ENCODE measurements around the gene AP5B1. TPM values are rescaled to one million over a fixed set of nuclear protein-coding genes. Genes with fewer than 3 reads are reported as not detected.

The AP5B1 gene
- total RNA-seq, 1 experiment from 2014 or later: 19.5 TPM

- RAD21 ChIA-PET (ENCODE audit: low non-redundant PET in 1 of 2, low total read pairs in 2 of 2, uncharacterized antibody in 2 of 2, unreplicated experiment in 2 of 2): interaction anchor here in 1 of 2 experiments (1.1 kb wide), 1 partner anchor 41 kb away, joined by 3 read pairs; no protein-coding TSS in a partner anchor
- no peak for ATAC-seq
- no peak overlapping the region for H3K4me2 ChIP-seq (ENCODE audit: low read length)
- H3K27me3 ChIP-seq (ENCODE audit: insufficient read depth, low read length): no peaks in the 10 kb centered on the region
- no peak overlapping the region for H3K9ac ChIP-seq (ENCODE audit: low read length)
- H3K4me1 ChIP-seq (ENCODE audit: control insufficient read depth in 1 of 2, insufficient read depth in 2 of 2, low read length in 2 of 2): peaks cover 7 to 18% of the 10 kb centered on the region in 2 experiments; a peak in 3 of 4 replicates
- H3K9me3 ChIP-seq (ENCODE audit: control insufficient read depth in 1 of 2, insufficient read depth in 1 of 2, low read depth in 1 of 2, low read length in 2 of 2): no peaks in the 10 kb centered on the region
- peaks cover 8% of the 10 kb centered on the region; the same call in 1 of the 2 replicates for H4K20me1 ChIP-seq (ENCODE audit: insufficient read depth)
- H3K79me2 ChIP-seq (ENCODE audit: insufficient read depth, low read length): peaks cover 42% of the 10 kb centered on the region
- H2AFZ ChIP-seq (ENCODE audit: low read depth, low read length, poor library complexity, severe bottlenecking): no peak overlapping the region
- intact Hi-C loops (cut with micrococcal nuclease): no loop called here
- POLR2A ChIA-PET: no interaction called here
- no peak overlapping the region for H3K4me3 ChIP-seq (replicated peaks in 1 of 2; ENCODE audit: low read depth in 1 of 2, low read length in 2 of 2)
- H3K27ac ChIP-seq (ENCODE audit: low read depth, low read length): no peak overlapping the region
- BruUV-seq (replicated peaks): no TSS peak
- no peak for DNase-seq (ENCODE audit: low read depth, low spot score)
- no peaks in the 10 kb centered on the region for H3K9me2 ChIP-seq (ENCODE audit: insufficient read depth)
- peaks cover 14 to 30% of the 10 kb centered on the region in 2 experiments; a peak in 3 of 4 replicates for H3K36me3 ChIP-seq (ENCODE audit: control insufficient read depth in 1 of 2, insufficient read depth in 2 of 2, low read length in 2 of 2)
- TF ChIP-seq ZFX (IDR thresholded peaks at IDR 0.05): no peak
- TF ChIP-seq CEBPB (IDR thresholded peaks at IDR 0.05; ENCODE audit: low read depth): no peak
- TF ChIP-seq POLR2A (IDR thresholded peaks at IDR 0.05; ENCODE audit: borderline replicate concordance, extremely low read depth, insufficient read depth, insufficient read length): no peak
- no peak for TF ChIP-seq SRF (IDR thresholded peaks at IDR 0.05; ENCODE audit: low read depth)
- no peak for TF ChIP-seq ELF1 (IDR thresholded peaks at IDR 0.05; ENCODE audit: borderline replicate concordance, low read depth)
- TF ChIP-seq SIN3A (IDR thresholded peaks at IDR 0.05; ENCODE audit: low read depth): no peak
- no peak for TF ChIP-seq EZH2phosphoT487 (IDR thresholded peaks at IDR 0.05; ENCODE audit: borderline replicate concordance)
- no peak for TF ChIP-seq CBX3 (IDR thresholded peaks at IDR 0.05; ENCODE audit: low read depth)
- no peak for TF ChIP-seq JUND (IDR thresholded peaks at IDR 0.05)
- TF ChIP-seq TCF7L2 (IDR thresholded peaks at IDR 0.05; ENCODE audit: borderline replicate concordance, extremely low read depth, insufficient read depth, insufficient read length): no peak
- no peak for TF ChIP-seq RAD21 (IDR thresholded peaks at IDR 0.05; ENCODE audit: low read depth)
- no peak for TF ChIP-seq EZH2 (IDR thresholded peaks at IDR 0.05)
- TF ChIP-seq YY1 (IDR thresholded peaks at IDR 0.05; ENCODE audit: extremely low read depth, insufficient replicate concordance, low read depth, low read length): no peak
- no peak for TF ChIP-seq POLR2AphosphoS5 (IDR thresholded peaks at IDR 0.05; ENCODE audit: low read depth, low read length)
- TF ChIP-seq REST (IDR thresholded peaks at IDR 0.05; ENCODE audit: low read depth): no peak
- TF ChIP-seq FOSL1 (IDR thresholded peaks at IDR 0.05; ENCODE audit: low read depth): no peak
- TF ChIP-seq ZBTB33 (IDR thresholded peaks at IDR 0.05; ENCODE audit: extremely low read depth, insufficient replicate concordance, low read length): no peak
- no peak for TF ChIP-seq ZNF274 (IDR thresholded peaks at IDR 0.05; ENCODE audit: low read depth, low read length)
- TF ChIP-seq CTCF (IDR thresholded peaks at IDR 0.05 in 2 of 3, conservative IDR thresholded peaks at IDR 0.05 in 1 of 3; ENCODE audit: borderline replicate concordance in 1 of 3, insufficient read depth in 1 of 3, low read depth in 2 of 3, low read length in 2 of 3): no peak
- CTCF ChIA-PET: interaction anchor here (1.2 to 1.4 kb wide), 2 partner anchors 14 to 42 kb away, joined by 3 read pairs; no protein-coding TSS in a partner anchor
Measured at GRCh38 chr11:65776710-65777141, 4.0 kb downstream of the AP5B1 start.

Data from HCT116 (cell line).